ENCODE data around the gene PURA. TPM values are rescaled to one million over a fixed set of nuclear protein-coding genes. Genes with fewer than 3 reads are reported as not detected.

PURA gene
- total RNA-seq, 1 experiment from 2014 or later: 16.9 TPM

DNA sequence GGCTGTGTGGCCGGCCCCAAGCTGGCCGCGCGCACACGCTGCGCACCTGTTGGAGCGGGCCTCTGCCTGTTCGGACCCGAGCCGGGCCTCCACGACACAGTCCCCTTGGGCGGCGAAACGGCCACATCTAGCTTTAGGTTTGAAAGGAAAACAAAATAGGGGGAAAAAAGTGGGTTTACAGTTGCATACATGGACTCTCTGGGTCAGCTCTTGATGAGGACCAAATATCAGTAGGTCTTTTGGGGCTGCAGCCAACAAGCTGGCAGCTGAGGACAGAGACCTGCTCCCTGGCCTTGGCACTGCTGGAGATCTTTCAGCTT, 32.6 kb downstream of the PURA start:
- DNase-seq (ENCODE audit: low read depth, low spot score): no peak
- Histone ChIP-seq H3K27me3 (ENCODE audit: control insufficient read depth, insufficient read depth, low read length) (no peaks in the 10 kb centered on the region), H3K4me3 (ENCODE audit: low read depth in 2 of 2, low read length in 2 of 2) (no peak overlapping the region), H3K4me1 (ENCODE audit: control insufficient read depth, insufficient read depth, low read length) (peaks cover 5% of the 10 kb centered on the region; the same call in 1 of the 2 replicates), H3K36me3 (ENCODE audit: control insufficient read depth, insufficient read depth, low read length) (no peaks in the 10 kb centered on the region), H3K27ac (ENCODE audit: low read length) (no peak overlapping the region), H3K9me3 (ENCODE audit: control insufficient read depth, insufficient read depth, low read depth, low read length) (no peaks in the 10 kb centered on the region)
- TF ChIP-seq POLR2AphosphoS5 (IDR thresholded peaks at IDR 0.05; ENCODE audit: low read depth, low read length) (no peak), TCF7L2 (IDR thresholded peaks at IDR 0.05; ENCODE audit: low read depth, low read length) (no peak), SIN3A (IDR thresholded peaks at IDR 0.05; ENCODE audit: borderline replicate concordance, insufficient read depth, low read depth, low read length) (no peak)
- TF ChIP-seq, protein P1, sequence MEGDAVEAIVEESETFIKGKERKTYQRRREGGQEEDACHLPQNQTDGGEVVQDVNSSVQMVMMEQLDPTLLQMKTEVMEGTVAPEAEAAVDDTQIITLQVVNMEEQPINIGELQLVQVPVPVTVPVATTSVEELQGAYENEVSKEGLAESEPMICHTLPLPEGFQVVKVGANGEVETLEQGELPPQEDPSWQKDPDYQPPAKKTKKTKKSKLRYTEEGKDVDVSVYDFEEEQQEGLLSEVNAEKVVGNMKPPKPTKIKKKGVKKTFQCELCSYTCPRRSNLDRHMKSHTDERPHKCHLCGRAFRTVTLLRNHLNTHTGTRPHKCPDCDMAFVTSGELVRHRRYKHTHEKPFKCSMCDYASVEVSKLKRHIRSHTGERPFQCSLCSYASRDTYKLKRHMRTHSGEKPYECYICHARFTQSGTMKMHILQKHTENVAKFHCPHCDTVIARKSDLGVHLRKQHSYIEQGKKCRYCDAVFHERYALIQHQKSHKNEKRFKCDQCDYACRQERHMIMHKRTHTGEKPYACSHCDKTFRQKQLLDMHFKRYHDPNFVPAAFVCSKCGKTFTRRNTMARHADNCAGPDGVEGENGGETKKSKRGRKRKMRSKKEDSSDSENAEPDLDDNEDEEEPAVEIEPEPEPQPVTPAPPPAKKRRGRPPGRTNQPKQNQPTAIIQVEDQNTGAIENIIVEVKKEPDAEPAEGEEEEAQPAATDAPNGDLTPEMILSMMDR (IDR thresholded peaks at IDR 0.05): no peak
- TF ChIP-seq, protein P2, sequence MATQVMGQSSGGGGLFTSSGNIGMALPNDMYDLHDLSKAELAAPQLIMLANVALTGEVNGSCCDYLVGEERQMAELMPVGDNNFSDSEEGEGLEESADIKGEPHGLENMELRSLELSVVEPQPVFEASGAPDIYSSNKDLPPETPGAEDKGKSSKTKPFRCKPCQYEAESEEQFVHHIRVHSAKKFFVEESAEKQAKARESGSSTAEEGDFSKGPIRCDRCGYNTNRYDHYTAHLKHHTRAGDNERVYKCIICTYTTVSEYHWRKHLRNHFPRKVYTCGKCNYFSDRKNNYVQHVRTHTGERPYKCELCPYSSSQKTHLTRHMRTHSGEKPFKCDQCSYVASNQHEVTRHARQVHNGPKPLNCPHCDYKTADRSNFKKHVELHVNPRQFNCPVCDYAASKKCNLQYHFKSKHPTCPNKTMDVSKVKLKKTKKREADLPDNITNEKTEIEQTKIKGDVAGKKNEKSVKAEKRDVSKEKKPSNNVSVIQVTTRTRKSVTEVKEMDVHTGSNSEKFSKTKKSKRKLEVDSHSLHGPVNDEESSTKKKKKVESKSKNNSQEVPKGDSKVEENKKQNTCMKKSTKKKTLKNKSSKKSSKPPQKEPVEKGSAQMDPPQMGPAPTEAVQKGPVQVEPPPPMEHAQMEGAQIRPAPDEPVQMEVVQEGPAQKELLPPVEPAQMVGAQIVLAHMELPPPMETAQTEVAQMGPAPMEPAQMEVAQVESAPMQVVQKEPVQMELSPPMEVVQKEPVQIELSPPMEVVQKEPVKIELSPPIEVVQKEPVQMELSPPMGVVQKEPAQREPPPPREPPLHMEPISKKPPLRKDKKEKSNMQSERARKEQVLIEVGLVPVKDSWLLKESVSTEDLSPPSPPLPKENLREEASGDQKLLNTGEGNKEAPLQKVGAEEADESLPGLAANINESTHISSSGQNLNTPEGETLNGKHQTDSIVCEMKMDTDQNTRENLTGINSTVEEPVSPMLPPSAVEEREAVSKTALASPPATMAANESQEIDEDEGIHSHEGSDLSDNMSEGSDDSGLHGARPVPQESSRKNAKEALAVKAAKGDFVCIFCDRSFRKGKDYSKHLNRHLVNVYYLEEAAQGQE (IDR thresholded peaks at IDR 0.05; ENCODE audit: insufficient read depth in 1 of 2, low read depth in 2 of 2, low read length in 1 of 2): no peak
- BruUV-seq (replicated peaks): no TSS peak
- intact Hi-C loops (cut with micrococcal nuclease; ENCODE audit: unreplicated experiment): no loop called here
- ATAC-seq: no peak
- CTCF ChIA-PET: no interaction called here
- POLR2A ChIA-PET: interaction anchor here (0.7 kb wide), 1 partner anchor 108 kb away, joined by 12 read pairs; no protein-coding TSS in a partner anchor
- in situ Hi-C loops (cut with HindIII; ENCODE audit: low pct_unique_long_range_greater_than_20kb, low sequenced_read_pairs): no loop called here

DNA sequence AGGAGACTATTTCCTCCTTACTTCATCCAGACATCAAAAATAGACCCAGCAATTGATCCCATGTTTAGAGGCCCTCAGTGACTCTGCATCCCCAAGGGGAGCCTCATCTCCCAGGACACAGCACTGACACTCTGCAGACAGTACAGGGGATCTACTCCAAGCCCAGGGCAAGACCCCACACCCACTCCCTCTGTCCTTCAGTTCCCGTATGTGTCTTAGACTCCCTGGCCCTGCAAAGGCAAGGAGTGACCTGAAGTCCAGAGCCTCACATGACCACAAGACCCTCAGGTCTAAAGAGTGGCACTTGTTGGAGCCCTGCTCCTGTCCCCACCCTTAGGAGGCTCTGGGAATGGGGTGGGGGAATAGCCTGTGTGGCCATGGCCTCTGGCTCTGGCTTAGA, 33.6 kb downstream of the PURA start:
- H3K4me3 ChIP-seq (ENCODE audit: low read depth in 2 of 2, low read length in 2 of 2): no peak overlapping the region
- in situ Hi-C loops (cut with HindIII; ENCODE audit: low pct_unique_long_range_greater_than_20kb, low sequenced_read_pairs): no loop called here
- H3K27me3 ChIP-seq (ENCODE audit: control insufficient read depth, insufficient read depth, low read length): no peaks in the 10 kb centered on the region
- no TSS peak for BruUV-seq (replicated peaks)
- peaks cover 5% of the 10 kb centered on the region; the same call in 1 of the 2 replicates for H3K4me1 ChIP-seq (ENCODE audit: control insufficient read depth, insufficient read depth, low read length)
- intact Hi-C loops (cut with micrococcal nuclease; ENCODE audit: unreplicated experiment): no loop called here
- TF ChIP-seq, protein P1 (IDR thresholded peaks at IDR 0.05): no peak
- no peak for TF ChIP-seq TCF7L2 (IDR thresholded peaks at IDR 0.05; ENCODE audit: low read depth, low read length)
- TF ChIP-seq SIN3A (IDR thresholded peaks at IDR 0.05; ENCODE audit: borderline replicate concordance, insufficient read depth, low read depth, low read length): no peak
- TF ChIP-seq POLR2AphosphoS5 (IDR thresholded peaks at IDR 0.05; ENCODE audit: low read depth, low read length): no peak
- TF ChIP-seq, protein P2 (IDR thresholded peaks at IDR 0.05; ENCODE audit: insufficient read depth in 1 of 2, low read depth in 2 of 2, low read length in 1 of 2): no peak
- DNase-seq (ENCODE audit: low read depth, low spot score): no peak
- H3K36me3 ChIP-seq (ENCODE audit: control insufficient read depth, insufficient read depth, low read length): no peaks in the 10 kb centered on the region
- CTCF ChIA-PET: interaction anchor here (0.7 kb wide), 1 partner anchor 125 kb away, joined by 3 read pairs; no protein-coding TSS in a partner anchor
- H3K9me3 ChIP-seq (ENCODE audit: control insufficient read depth, insufficient read depth, low read depth, low read length): no peaks in the 10 kb centered on the region
- ATAC-seq: no peak
- no peak overlapping the region for H3K27ac ChIP-seq (ENCODE audit: low read length)
- POLR2A ChIA-PET: no interaction called here

Data from Panc1 (cell line).